GM21529 (cell line): Measurements from ENCODE around the gene ALKBH5.
A peak's percentile ranks its signal among the peaks of the same experiment; 100 is the strongest.

Source experiments
- ATAC-seq: cut with Tn5 transposase; IDR thresholded peaks from one replicate; pipeline ENCODE4 v1.9.1; 2021; ENCODE audit not compliant: unreplicated experiment

The ALKBH5 gene

GRCh38 chr17:18184143-18185031 lies 759 bp downstream of the ALKBH5 start:
- ATAC-seq, result peak; percentile 5

- ATAC-seq, result no peak
Observed at GRCh38 chr17:18185391-18185790, 1.8 kb downstream of the ALKBH5 start.

- ATAC-seq, result no peak
Observed at GRCh38 chr17:18185832-18186626, 2.4 kb downstream of the ALKBH5 start.

- no peak for ATAC-seq
Observed at GRCh38 chr17:18186627-18186982, 3.0 kb downstream of the ALKBH5 start.

GRCh38 chr17:18187226-18187625 lies 3.6 kb downstream of the ALKBH5 start:
- ATAC-seq, result no peak

GRCh38 chr17:18187821-18188761 lies 4.5 kb downstream of the ALKBH5 start:
- no peak for ATAC-seq

- ATAC-seq, result no peak
Observed at GRCh38 chr17:18190628-18191235, 7.1 kb downstream of the ALKBH5 start.

- ATAC-seq, result no peak
Observed at GRCh38 chr17:18191236-18191667, 7.6 kb downstream of the ALKBH5 start.

GRCh38 chr17:18191967-18192366 lies 8.3 kb downstream of the ALKBH5 start:
- no peak for ATAC-seq

GRCh38 chr17:18194394-18194793 lies 10.8 kb downstream of the ALKBH5 start:
- ATAC-seq, result no peak

- ATAC-seq, result no peak
Observed at GRCh38 chr17:18194804-18195203, 11.2 kb downstream of the ALKBH5 start.

GRCh38 chr17:18195246-18195645 lies 11.6 kb downstream of the ALKBH5 start:
- no peak for ATAC-seq

- no peak for ATAC-seq
Observed at GRCh38 chr17:18197535-18198194, 14.0 kb downstream of the ALKBH5 start.

- ATAC-seq, result no peak
Observed at GRCh38 chr17:18198530-18198929, 14.9 kb downstream of the ALKBH5 start.

- ATAC-seq, result no peak
Observed at GRCh38 chr17:18201108-18201507, 17.5 kb downstream of the ALKBH5 start.

GRCh38 chr17:18203308-18203707 lies 19.7 kb downstream of the ALKBH5 start:
- no peak for ATAC-seq

GRCh38 chr17:18205861-18206260 lies 22.2 kb downstream of the ALKBH5 start:
- ATAC-seq, result no peak

- ATAC-seq, result no peak
Observed at GRCh38 chr17:18206962-18207361, 23.3 kb downstream of the ALKBH5 start.

- ATAC-seq, result no peak
Observed at GRCh38 chr17:18208092-18208491, 24.5 kb downstream of the ALKBH5 start.

- ATAC-seq, result no peak
Observed at GRCh38 chr17:18213666-18214270, 30.1 kb downstream of the ALKBH5 start.
